A549 (cell line): ENCODE measurements around the gene CECR2.

ENCODE experiments used
- BCL3 ChIP-seq: fragments of >200 bp; sonication (Bioruptor Twin); formaldehyde crosslinking; IDR thresholded peaks from 3 replicates; pipeline ENCODE4 v1.6.1; 2016
- CEBPB ChIP-seq, 2 experiments: fragments of >200 bp in 1 of 2; sonication (Bioruptor Twin) in 1 of 2; formaldehyde crosslinking in 1 of 2; IDR thresholded peaks; 2 replicates each; pipeline ENCODE4 v1.6.1; 2012 to 2016
- CHD4 ChIP-seq: fragments of 200-600 bp; sonication (generic); IDR thresholded peaks from 2 replicates; pipeline ENCODE4 v1.6.1; 2016; ENCODE audit warnings: antibody characterized with exemption, mild to moderate bottlenecking, borderline replicate concordance
- CTCF ChIP-seq: fragments of >200 bp; sonication (Bioruptor Twin); formaldehyde crosslinking; IDR thresholded peaks from 3 replicates; pipeline ENCODE4 v1.5.1; 2016
- MAFK ChIP-seq: fragments of 450-650 bp; IDR thresholded peaks from 2 replicates; pipeline ENCODE4 v1.6.1; 2014; ENCODE audit not compliant: partially characterized antibody
- MAX ChIP-seq: IDR thresholded peaks from 2 replicates; pipeline ENCODE4 v1.6.1; 2012
- MAZ ChIP-seq: fragments of 150-350 bp; IDR thresholded peaks from 2 replicates; pipeline ENCODE4 v1.6.1; 2014; ENCODE audit warnings: antibody characterized with exemption, low read depth, low read length, borderline replicate concordance
- MYC ChIP-seq: IDR thresholded peaks from 2 replicates; pipeline ENCODE4 v1.6.1; 2012; ENCODE audit warnings: mild to moderate bottlenecking, inconsistent platforms, low read length, improper control_type of control experiment, borderline replicate concordance
- POLR2A ChIP-seq: IDR thresholded peaks from 2 replicates; pipeline ENCODE4 v1.6.1; 2012; ENCODE audit warnings: mild to moderate bottlenecking, low read length
- REST ChIP-seq: fragments of 200-600 bp; sonication (generic); IDR thresholded peaks from 2 replicates; pipeline ENCODE4 v1.6.1; 2016; ENCODE audit warnings: antibody characterized with exemption, mild to moderate bottlenecking, moderate library complexity
- USF2 ChIP-seq: fragments of 450-650 bp; IDR thresholded peaks from 2 replicates; pipeline ENCODE4 v1.6.1; 2014; ENCODE audit warnings: antibody characterized with exemption
- ZNF302 ChIP-seq: fragments of 250-450 bp; sonication (Bioruptor Pico); IDR thresholded peaks from 2 replicates; pipeline ENCODE4 v1.9.0; 2021; ENCODE audit warnings: inconsistent platforms, mild to moderate bottlenecking, moderate library complexity

GRCh38 chr22:17366830-17367229 lies 2.4 kb upstream of the CECR2 start:
- TF ChIP-seq REST (no peak), CEBPB (IDR thresholded peaks at IDR 0.05) (no peak), POLR2A (no peak), USF2 (no peak), MAX (no peak), BCL3 (no peak), CHD4 (no peak), MAFK (no peak), CTCF (no peak), MAZ (no peak), MYC (no peak), ZNF302 (CRISPR knock-in tag) (no peak)
